K562 (cell line): ENCODE data around the gene COA3. TPM values are rescaled to one million over a fixed set of nuclear protein-coding genes. Genes with fewer than 3 reads are reported as not detected.

Experiments used
- ATF4 ChIP-seq: fragments of 450-650 bp; formaldehyde crosslinking; IDR thresholded peaks from 2 replicates; pipeline ENCODE4 v1.4.0; 2022; ENCODE audit warnings: mild to moderate bottlenecking, moderate library complexity
- C11orf30 ChIP-seq: fragments of 450-650 bp; IDR thresholded peaks from 2 replicates; pipeline ENCODE4 v1.6.1; 2016; ENCODE audit warnings: low read depth, mild to moderate bottlenecking
- CXXC5 ChIP-seq: fragments of 250-450 bp; sonication (Bioruptor Pico); IDR thresholded peaks from 2 replicates; pipeline ENCODE4 v1.8.0; 2022; ENCODE audit warnings: inconsistent platforms, mild to moderate bottlenecking, moderate library complexity
- JUND ChIP-seq, 2 experiments: IDR thresholded peaks; 2 replicates in 1 of 2; 3 replicates in 1 of 2; pipeline ENCODE4 v1.6.1; 2011; ENCODE audit warnings: borderline replicate concordance in 2 of 2, low read depth in 2 of 2, low read length in 2 of 2, improper control_type of control experiment in 1 of 2, missing biosample characterization in 1 of 2, missing genetic modification characterization in 1 of 2, missing genetic modification reagents in 1 of 2
- MAFK ChIP-seq: IDR thresholded peaks from 2 replicates; pipeline ENCODE4 v1.6.1; 2011; ENCODE audit warnings: low read length, improper control_type of control experiment
- MTA3 ChIP-seq: fragments of 450-650 bp; formaldehyde crosslinking; IDR thresholded peaks from 2 replicates; pipeline ENCODE4 v1.6.1; 2017; ENCODE audit warnings: mild to moderate bottlenecking, borderline replicate concordance
- MYC ChIP-seq, 2 experiments: fragments of 250-450 bp in 1 of 2; sonication (Bioruptor Pico) in 1 of 2; IDR thresholded peaks; 2 replicates each; pipeline versions ENCODE4 v1.5.1 to v1.6.1; 2012 to 2021; ENCODE audit warnings: low read depth in 2 of 2, borderline replicate concordance in 1 of 2, improper control_type of control experiment in 1 of 2, low read length in 1 of 2, mild to moderate bottlenecking in 1 of 2, moderate library complexity in 1 of 2
- ZBTB17 ChIP-seq: fragments of 450-650 bp; formaldehyde crosslinking; IDR thresholded peaks from 2 replicates; pipeline ENCODE4 v1.4.0; 2020; ENCODE audit warnings: mild to moderate bottlenecking
- ZNF23 ChIP-seq: fragments of 250-450 bp; sonication (Bioruptor Pico); IDR thresholded peaks from 2 replicates; pipeline ENCODE4 v1.4.0; 2020; ENCODE audit warnings: mild to moderate bottlenecking
- polyA plus RNA-seq, 8 experiments: library from polyadenylated mRNA; depleted of rRNA in 4 of 8; stranded (reverse) in 5 of 8; unstranded in 3 of 8; fragments of >200 nt; fragmentation: Nextera tagmentation in 2 of 8; fragmentation: Illumina TruSeq in 1 of 8; extraction: Ambion mirVana in 2 of 8; extraction: Trizol in 1 of 8; gene quantifications; 2 replicates each; pipeline versions ENCODE4 v1.2.1 to v1.2.3, GENCODE V29; 2011 to 2014; ENCODE audit warnings: inconsistent platforms in 1 of 8, missing spikeins in 1 of 8
- total RNA-seq, 7 experiments: library from RNA; depleted of rRNA in 6 of 7; stranded (reverse); fragments of >200 nt in 6 of 7; fragmentation: Illumina TruSeq in 2 of 7; extraction: Trizol in 2 of 7; gene quantifications; 2 replicates each; pipeline versions ENCODE4 v1.2.1 to v1.2.3, GENCODE V29; 2011 to 2021; ENCODE audit warnings: low replicate concordance in 1 of 7
- TF ChIP-seq, protein P1 (sequence below), 2 experiments: fragments of 150-350 bp in 1 of 2; IDR thresholded peaks; 2 replicates each; pipeline ENCODE4 v1.6.1; 2012 to 2016; ENCODE audit warnings: low read depth in 2 of 2, low read length in 2 of 2, mild to moderate bottlenecking in 1 of 2, moderate library complexity in 1 of 2
- TF ChIP-seq, protein P2 (sequence below): fragments of 200-800 bp; sonication (Bioruptor generic); IDR thresholded peaks from 2 replicates; pipeline ENCODE4 v1.6.1; 2017; ENCODE audit warnings: missing genetic modification characterization, missing compliant biosample characterization
- TF ChIP-seq, protein P3 (sequence below), 2 experiments: IDR thresholded peaks; 2 replicates each; pipeline ENCODE4 v1.6.1; 2011; ENCODE audit warnings: borderline replicate concordance in 1 of 2, control low read depth in 1 of 2, low read depth in 1 of 2, low read length in 1 of 2, mild to moderate bottlenecking in 1 of 2, mixed read lengths in 1 of 2, moderate library complexity in 1 of 2; ENCODE audit not compliant: insufficient read depth in 1 of 2, insufficient read length in 1 of 2, poor library complexity in 1 of 2, severe bottlenecking in 1 of 2; ENCODE audit errors: extremely low read depth in 1 of 2
- TF ChIP-seq, protein P4 (sequence below): sonication (generic); formaldehyde crosslinking; IDR thresholded peaks from 2 replicates; pipeline ENCODE4 v1.8.1; 2023; ENCODE audit warnings: mild to moderate bottlenecking, missing genetic modification reagents

COA3 gene
- total and polyA plus RNA-seq, 9 of the 15 experiments (the other 6 are each of a cell fraction or from before 2014, with no cell fraction given), result 49.6 to 153 (median 61.4) TPM

GRCh38 chr17:42773290-42774035 lies 25.0 kb downstream of the COA3 start, which contains the start of gene VPS25 (continued):
- TF ChIP-seq, protein P1, sequence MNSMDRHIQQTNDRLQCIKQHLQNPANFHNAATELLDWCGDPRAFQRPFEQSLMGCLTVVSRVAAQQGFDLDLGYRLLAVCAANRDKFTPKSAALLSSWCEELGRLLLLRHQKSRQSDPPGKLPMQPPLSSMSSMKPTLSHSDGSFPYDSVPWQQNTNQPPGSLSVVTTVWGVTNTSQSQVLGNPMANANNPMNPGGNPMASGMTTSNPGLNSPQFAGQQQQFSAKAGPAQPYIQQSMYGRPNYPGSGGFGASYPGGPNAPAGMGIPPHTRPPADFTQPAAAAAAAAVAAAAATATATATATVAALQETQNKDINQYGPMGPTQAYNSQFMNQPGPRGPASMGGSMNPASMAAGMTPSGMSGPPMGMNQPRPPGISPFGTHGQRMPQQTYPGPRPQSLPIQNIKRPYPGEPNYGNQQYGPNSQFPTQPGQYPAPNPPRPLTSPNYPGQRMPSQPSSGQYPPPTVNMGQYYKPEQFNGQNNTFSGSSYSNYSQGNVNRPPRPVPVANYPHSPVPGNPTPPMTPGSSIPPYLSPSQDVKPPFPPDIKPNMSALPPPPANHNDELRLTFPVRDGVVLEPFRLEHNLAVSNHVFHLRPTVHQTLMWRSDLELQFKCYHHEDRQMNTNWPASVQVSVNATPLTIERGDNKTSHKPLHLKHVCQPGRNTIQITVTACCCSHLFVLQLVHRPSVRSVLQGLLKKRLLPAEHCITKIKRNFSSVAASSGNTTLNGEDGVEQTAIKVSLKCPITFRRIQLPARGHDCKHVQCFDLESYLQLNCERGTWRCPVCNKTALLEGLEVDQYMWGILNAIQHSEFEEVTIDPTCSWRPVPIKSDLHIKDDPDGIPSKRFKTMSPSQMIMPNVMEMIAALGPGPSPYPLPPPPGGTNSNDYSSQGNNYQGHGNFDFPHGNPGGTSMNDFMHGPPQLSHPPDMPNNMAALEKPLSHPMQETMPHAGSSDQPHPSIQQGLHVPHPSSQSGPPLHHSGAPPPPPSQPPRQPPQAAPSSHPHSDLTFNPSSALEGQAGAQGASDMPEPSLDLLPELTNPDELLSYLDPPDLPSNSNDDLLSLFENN (IDR thresholded peaks at IDR 0.05; ENCODE audit: low read depth in 2 of 2, low read length in 2 of 2), result peak in 1 of 2 experiments; percentile 51; a peak in 1 of 4 replicates
- TF ChIP-seq CXXC5 (peak; percentile 72), MYC (IDR thresholded peaks at IDR 0.05; ENCODE audit: low read depth, low read length) (peak; percentile 74), MYC (CRISPR knock-in tag; IDR thresholded peaks at IDR 0.05; ENCODE audit: borderline replicate concordance, low read depth) (no peak), MTA3 (peak; percentile 91), JUND (IDR thresholded peaks at IDR 0.05; ENCODE audit: borderline replicate concordance, low read depth, low read length) (peak; percentile 70; the same call in 1 of the 2 replicates), JUND (tag; IDR thresholded peaks at IDR 0.05; ENCODE audit: borderline replicate concordance, low read depth, low read length) (peak; percentile 31; the same call in 1 of the 3 replicates), C11orf30 (peak; percentile 97), MAFK (0 out of 2 replicates have a peak, but pooled peaks have one; percentile 13), ZNF23 (CRISPR knock-in tag) (0 out of 2 replicates have a peak, but pooled peaks have one; percentile 28), ZBTB17 (CRISPR knock-in tag) (peak; percentile 49; the same call in 1 of the 2 replicates), ATF4 (CRISPR knock-in tag) (peak; percentile 42; the same call in 1 of the 2 replicates)
- TF ChIP-seq, protein P2, sequence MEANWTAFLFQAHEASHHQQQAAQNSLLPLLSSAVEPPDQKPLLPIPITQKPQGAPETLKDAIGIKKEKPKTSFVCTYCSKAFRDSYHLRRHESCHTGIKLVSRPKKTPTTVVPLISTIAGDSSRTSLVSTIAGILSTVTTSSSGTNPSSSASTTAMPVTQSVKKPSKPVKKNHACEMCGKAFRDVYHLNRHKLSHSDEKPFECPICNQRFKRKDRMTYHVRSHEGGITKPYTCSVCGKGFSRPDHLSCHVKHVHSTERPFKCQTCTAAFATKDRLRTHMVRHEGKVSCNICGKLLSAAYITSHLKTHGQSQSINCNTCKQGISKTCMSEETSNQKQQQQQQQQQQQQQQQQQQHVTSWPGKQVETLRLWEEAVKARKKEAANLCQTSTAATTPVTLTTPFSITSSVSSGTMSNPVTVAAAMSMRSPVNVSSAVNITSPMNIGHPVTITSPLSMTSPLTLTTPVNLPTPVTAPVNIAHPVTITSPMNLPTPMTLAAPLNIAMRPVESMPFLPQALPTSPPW (CRISPR knock-in tag), result 0 out of 2 replicates have a peak, but pooled peaks have one; percentile 17
- TF ChIP-seq, protein P3, sequence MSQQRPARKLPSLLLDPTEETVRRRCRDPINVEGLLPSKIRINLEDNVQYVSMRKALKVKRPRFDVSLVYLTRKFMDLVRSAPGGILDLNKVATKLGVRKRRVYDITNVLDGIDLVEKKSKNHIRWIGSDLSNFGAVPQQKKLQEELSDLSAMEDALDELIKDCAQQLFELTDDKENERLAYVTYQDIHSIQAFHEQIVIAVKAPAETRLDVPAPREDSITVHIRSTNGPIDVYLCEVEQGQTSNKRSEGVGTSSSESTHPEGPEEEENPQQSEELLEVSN (IDR thresholded peaks at IDR 0.05; ENCODE audit: borderline replicate concordance in 1 of 2, extremely low read depth in 1 of 2, insufficient read depth in 1 of 2, insufficient read length in 1 of 2, low read depth in 1 of 2, low read length in 1 of 2, poor library complexity in 1 of 2, severe bottlenecking in 1 of 2), result peak in 1 of 2 experiments; percentile 30
- TF ChIP-seq, protein P4, sequence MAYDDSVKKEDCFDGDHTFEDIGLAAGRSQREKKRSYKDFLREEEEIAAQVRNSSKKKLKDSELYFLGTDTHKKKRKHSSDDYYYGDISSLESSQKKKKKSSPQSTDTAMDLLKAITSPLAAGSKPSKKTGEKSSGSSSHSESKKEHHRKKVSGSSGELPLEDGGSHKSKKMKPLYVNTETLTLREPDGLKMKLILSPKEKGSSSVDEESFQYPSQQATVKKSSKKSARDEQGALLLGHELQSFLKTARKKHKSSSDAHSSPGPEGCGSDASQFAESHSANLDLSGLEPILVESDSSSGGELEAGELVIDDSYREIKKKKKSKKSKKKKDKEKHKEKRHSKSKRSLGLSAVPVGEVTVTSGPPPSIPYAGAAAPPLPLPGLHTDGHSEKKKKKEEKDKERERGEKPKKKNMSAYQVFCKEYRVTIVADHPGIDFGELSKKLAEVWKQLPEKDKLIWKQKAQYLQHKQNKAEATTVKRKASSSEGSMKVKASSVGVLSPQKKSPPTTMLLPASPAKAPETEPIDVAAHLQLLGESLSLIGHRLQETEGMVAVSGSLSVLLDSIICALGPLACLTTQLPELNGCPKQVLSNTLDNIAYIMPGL (CRISPR knock-in tag), result peak; percentile 42; the same call in 1 of the 2 replicates
